H1 (cell line): Measurements from ENCODE around the gene MYOG. TPM values are rescaled to one million over a fixed set of nuclear protein-coding genes. Genes with fewer than 3 reads are reported as not detected.

Source experiments
- BCL11A ChIP-seq, 2 experiments: IDR thresholded peaks; one replicate each; pipeline ENCODE4 v1.6.1; 2011; ENCODE audit warnings: low read depth in 2 of 2, low read length in 2 of 2, mild to moderate bottlenecking in 2 of 2
- EGR1 ChIP-seq: IDR thresholded peaks from 2 replicates; pipeline ENCODE4 v1.6.1; 2011; ENCODE audit warnings: low read depth, low read length, borderline replicate concordance
- HDAC2 ChIP-seq, 2 experiments: fragments of 300-600 bp in 1 of 2; sonication (generic) in 1 of 2; IDR thresholded peaks; 2 replicates each; pipeline ENCODE4 v1.6.1; 2011 to 2012; ENCODE audit warnings: low read depth in 2 of 2, low read length in 2 of 2, mild to moderate bottlenecking in 2 of 2, moderate library complexity in 2 of 2, borderline replicate concordance in 1 of 2, inconsistent platforms in 1 of 2
- ZNF274 ChIP-seq: IDR thresholded peaks from 2 replicates; pipeline ENCODE4 v1.7.0; 2012; ENCODE audit warnings: low read length, borderline replicate concordance; ENCODE audit errors: extremely low read depth
- polyA plus RNA-seq, 7 experiments: library from polyadenylated mRNA; depleted of rRNA in 3 of 7; stranded (reverse) in 5 of 7; unstranded in 2 of 7; fragments of >200 nt in 5 of 7; fragments of 200-250 nt in 2 of 7; gene quantifications; 1 replicate in 5 of 7; 2 replicates in 1 of 7; 4 replicates in 1 of 7; pipeline versions ENCODE4 v1.2.1 to v1.2.3, GENCODE V29; 2011 to 2013; ENCODE audit warnings: missing spikeins in 2 of 7, mixed read lengths in 2 of 7
- total RNA-seq: library from RNA; stranded (reverse); fragmentation: NEBNext Ultra II Directional; extraction: Animal tissue kit (Norgen Biotek cat#: 25700); gene quantifications from 2 replicates; pipeline ENCODE4 v1.2.1, GENCODE V29; 2021

The MYOG gene
- total and polyA plus RNA-seq, 2 of the 8 experiments (the other 6 are each of a cell fraction or from before 2014, with no cell fraction given): not detected

DNA sequence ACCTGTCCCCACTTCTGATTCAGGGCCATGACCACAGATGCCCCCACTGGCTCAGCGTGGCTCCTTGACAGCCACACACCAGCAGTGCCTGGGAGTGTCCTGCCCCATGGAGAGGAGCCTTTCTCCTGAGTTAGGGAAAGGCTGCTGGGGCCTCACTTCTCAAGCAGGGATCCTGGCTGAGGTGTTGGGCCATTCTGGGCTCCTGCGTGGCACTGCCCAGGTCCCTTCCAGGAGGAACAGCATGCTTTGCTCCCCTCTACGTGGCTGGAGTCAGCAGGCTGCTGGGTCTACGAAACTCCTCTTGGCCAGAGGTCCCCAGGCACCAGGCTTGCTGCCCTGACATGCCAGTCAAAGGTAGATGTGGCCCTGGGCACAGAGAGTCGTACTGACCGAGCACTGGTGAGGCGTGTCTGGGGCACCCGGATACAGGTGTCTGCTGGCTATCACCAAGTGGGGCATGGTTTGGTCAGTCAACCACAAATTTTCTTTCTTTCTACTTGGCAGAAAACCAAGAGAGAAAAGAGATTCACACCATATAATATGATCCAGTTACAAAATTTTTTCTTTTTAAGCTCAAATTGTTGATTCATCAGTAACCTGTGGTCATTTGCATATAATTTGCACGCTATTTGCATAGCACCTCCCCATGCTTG lies 45.9 kb upstream of the MYOG start (continued):
- TF ChIP-seq BCL11A (IDR thresholded peaks at IDR 0.05; ENCODE audit: low read depth in 2 of 2, low read length in 2 of 2): no peak
- no peak for TF ChIP-seq ZNF274
- TF ChIP-seq EGR1: no peak
- no peak for TF ChIP-seq HDAC2 (IDR thresholded peaks at IDR 0.05; ENCODE audit: borderline replicate concordance in 1 of 2, low read depth in 2 of 2, low read length in 2 of 2)
- TF ChIP-seq, all 59 proteins: peak for 0
